GM18868 (cell line): ENCODE data around the gene TMEM121.
A peak's percentile ranks its signal among the peaks of the same experiment; 100 is the strongest.

Experiments
- ATAC-seq: cut with Tn5 transposase; IDR thresholded peaks from one replicate; pipeline ENCODE4 v1.9.1; 2021; ENCODE audit warnings: mild to moderate bottlenecking, moderate library complexity; ENCODE audit not compliant: unreplicated experiment

TMEM121 gene

GRCh38 chr14:105525861-105526775, at the start of gene TMEM121:
TMEM121 (plus strand) TSS chr14:105526583; CDS start chr14:105528835, 2,252 bp downstream.
- ATAC-seq: no peak

- ATAC-seq: no peak
Observed at GRCh38 chr14:105476831-105477659, 49.3 kb upstream of the TMEM121 start.

- no peak for ATAC-seq
Observed at GRCh38 chr14:105477660-105478397, 48.6 kb upstream of the TMEM121 start.

DNA sequence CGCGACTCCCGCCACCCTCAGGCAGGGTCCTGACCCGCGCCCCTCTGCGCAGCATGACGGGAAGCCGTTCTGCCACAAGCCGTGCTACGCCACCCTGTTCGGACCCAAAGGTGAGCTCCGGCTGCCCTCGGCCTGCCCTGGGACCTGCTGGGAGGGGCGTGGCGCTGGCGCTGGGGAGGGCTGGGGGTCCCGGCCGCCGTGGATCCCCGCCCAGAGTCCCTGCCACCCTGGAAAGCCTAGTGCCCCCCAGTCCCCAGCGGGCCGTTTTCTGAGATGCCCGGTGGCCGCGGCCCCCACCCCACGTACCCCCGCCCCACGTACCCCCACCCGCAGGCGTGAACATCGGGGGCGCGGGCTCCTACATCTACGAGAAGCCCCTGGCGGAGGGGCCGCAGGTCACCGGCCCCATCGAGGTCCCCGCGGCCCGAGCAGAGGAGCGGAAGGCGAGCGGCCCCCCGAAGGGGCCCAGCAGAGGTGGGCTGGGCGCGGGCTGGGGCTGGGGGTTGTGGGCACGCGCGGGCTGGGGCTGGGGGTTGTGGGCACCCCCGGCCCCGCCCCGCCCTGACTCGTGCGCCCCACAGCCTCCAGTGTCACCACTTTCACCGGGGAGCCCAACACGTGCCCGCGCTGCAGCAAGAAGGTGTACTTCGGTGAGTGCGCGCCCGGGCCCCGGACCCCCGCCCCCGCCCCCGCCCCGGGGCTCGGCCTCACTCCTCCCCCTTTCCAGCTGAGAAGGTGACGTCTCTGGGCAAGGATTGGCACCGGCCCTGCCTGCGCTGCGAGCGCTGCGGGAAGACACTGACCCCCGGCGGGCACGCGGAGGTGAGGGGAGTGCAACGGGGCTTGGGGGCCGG, 47.8 kb upstream of the TMEM121 start:
- no peak for ATAC-seq

- no peak for ATAC-seq
Observed at GRCh38 chr14:105479431-105480158, 46.8 kb upstream of the TMEM121 start.

DNA sequence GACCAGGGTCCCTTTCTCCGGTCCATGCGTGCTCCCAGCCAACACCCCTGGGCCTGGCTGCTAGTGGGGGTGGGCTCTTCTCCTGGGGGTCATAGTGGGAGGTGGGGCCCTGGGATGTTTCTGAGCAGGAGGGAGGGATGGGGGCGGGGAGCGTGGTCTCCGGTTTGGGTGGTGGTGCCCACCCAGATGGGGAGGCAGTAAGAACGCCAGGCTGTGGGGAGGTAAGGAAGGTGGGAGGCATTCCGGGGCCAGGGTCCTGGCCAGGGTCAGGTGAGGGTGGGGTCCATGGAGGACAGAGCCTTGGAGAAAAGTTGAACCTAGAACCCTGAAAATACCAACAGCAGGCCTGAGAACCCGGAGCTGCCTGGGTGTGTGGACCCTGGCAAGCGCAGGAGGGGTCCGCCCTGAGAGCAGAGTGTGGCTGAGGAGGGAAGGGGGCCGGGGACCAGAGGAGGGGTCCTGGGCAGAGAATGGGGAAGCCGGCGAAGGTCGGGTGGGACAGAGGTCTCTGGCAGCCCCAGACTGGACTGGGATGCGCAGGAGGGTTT, 46.1 kb upstream of the TMEM121 start:
- ATAC-seq: no peak

DNA sequence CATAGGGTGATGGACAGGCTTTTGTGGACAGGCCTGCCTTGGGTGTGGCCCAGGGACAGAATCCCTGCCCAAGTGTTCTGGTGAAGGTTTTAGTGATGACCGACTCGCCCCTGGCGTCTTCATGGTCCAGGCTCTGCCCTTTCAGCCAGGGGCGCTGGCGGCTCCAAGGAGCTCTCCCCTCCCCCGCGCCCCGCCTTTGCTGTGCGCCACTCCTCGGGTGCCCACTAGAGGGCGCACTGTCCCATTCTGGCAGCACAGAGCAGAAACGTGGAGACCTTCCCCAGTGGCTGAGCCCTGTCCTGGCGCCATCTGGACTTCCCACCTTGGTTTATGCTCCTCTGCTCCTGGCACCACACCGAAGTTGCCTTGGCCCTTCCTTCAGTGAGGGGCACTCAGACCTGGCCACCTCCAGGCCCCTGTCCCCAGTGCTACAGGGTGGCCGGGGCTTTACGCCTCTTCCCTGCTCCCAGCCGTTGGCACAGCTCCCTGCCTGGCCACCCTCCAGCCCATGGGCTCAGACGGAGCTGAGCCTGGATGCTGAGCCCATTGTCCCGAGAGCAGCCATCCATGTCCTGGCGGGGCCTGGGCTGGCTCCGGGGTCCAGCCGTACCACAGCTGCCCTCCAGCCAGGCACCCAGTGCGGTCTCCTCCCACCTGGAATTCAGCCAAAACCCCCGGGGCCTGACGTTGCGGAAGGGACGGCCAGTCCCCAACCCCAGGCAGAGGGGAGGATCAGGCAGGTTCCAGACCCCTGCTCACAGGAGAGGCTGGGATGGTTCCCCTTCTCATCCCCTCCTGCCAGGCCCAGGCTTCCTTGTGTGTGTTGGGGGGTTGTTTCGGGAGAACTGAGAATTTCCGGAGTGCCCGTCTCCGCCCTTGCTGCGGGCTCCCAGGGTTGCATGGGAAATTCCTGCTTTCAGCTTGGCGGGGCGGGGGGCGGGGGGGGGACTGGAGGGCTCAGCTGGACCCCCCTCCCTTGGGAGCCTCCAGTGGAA, 45.3 kb upstream of the TMEM121 start:
- ATAC-seq: peak; percentile 51

DNA sequence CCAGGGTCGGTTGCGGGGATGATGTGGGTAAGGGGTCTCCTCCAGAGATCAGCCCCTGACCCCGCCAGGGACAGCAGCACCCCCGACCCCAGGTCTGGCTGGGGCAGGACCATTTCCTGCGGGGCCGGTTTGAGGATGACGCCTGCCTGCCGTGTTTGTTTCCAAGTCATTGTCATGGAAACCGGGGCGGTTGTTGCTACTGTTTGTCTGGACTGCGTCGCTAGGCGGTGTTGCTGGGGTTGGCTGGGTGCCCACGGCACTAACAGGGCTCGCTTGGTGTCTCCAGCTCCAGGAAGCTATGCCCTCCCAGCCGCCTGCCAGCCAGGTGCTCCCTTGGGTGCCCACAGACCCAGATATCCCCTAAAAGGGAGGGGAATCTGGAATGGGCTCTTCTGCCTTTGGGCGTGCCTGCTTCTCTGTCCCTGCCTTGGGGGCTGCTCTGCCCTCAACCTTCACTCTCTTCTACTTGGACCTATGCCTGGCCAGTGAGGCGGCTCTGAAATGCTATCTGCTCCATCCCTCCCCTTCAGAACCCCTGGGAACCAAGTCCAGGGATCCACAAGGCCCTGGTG, 44.4 kb upstream of the TMEM121 start:
- ATAC-seq: peak; percentile 51

GRCh38 chr14:105482486-105483110, 43.8 kb upstream of the TMEM121 start:
- no peak for ATAC-seq

- ATAC-seq: no peak
Observed at GRCh38 chr14:105483300-105484068, 42.9 kb upstream of the TMEM121 start.

DNA sequence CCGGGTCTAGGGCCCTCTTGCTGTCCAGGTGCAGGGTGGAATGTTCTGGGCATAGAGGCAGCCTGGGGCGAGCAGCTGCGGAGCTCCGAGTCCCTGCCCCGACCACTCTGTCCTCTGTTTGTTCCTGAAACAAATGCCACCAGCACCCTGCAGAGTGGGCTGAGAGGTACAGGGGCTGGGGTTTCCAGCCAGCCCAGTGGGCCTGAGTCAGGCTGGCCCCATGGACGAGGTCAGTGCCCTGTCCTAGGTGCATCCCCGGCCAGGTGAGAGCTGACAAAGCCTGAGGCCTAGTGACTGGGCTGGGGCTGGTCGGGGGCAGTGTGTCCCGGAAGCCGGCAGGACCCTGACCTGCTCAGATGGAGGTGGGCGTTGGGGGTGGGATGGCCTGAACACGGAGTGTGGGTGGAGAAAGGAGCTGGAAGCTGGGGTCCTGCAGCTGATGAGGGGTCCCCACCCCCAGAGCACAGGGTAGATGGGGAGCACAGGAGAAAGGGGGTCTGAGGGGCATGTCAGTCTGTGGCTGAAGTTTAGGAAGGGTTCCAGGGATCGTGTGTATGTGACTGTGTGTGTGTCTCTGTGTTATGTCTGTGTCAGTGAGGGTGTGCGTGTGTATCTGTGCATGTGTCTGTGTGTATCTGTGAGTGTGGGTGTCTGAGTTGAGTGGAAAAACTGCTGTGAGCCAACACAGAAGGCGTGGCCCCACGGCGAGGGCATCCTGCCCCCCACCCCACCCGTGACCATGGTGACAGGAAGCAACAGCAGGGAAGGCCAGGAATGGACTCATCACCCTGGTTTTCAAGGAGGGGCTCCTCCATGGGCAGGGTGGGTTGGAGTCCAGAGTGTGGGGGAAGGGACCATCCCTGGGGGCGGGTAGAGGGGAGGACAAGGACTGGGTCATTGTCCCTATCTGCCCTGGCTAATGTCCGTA, 42.0 kb upstream of the TMEM121 start:
- ATAC-seq: no peak

DNA sequence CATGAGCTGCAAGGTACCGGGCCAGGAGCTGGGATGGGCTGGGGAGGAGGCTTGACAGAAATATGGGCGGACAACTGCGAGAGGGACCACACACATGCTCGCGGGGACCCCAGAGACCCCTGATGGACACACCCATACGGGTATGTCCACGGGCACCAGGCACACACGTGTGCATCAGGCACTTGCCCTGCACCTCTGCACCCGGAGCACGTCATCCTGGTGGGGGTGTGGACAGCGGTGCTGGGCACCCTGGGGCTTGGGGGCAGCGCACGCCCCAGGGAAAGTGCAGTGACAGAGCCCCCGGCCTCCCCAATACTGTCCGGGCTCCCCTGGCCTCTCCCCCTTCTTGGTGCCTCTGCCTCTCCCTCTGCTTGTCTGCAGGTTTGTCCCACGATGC, 41.4 kb upstream of the TMEM121 start:
- ATAC-seq: no peak

- ATAC-seq: no peak
Observed at GRCh38 chr14:105485739-105486162, 40.6 kb upstream of the TMEM121 start.

DNA sequence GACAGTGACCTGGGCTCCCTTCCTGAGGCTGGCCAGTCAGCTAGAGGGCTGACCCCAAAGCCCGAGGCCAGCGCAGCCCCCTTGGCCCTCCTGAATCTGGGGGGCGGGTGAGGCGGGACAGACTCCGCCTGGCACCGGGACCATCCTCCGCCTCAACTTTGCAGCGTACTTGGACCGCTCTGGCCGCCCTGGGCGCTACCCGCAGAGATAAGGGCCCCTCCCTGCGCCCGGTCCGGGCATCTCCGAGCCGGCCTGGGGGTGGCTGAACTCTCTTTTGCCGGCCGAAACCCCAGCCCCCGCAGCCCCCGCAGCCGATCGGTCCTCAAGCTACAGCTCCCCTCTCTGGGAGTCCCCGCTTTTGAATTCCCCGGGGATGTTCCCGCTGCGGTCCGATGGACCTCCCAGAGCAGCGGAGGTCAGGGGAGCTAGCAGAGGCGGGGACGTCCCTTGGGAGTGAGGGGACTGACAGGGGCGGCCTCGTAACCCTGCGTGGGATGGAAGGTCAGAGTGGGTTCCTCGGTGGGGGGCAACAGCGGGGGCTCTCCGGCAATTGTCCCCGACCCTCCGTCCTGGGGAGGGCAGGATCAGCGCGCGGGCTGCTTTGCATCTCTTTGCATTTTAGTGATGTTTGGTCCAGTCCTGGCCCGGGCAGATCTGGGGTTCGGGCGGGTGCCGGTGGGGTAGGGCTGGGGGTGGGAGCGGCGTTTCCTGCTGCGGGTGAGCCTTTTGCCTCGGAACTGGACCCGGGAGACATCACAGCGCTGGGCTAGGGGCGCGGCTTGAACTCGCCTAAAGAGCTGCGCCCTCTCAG, 40.0 kb upstream of the TMEM121 start, which contains the start of gene CRIP1:
Gene CRIP1, plus strand, starts transcription at position 724 of the 811 bp plus-strand sequence. CDS start 374 bp downstream, outside the sequence.
- no peak for ATAC-seq
